Ureter (tissue), 1 donor: ENCODE data around the gene SH2D3A. TPM values are rescaled to one million over a fixed set of nuclear protein-coding genes. Genes with fewer than 3 reads are reported as not detected.
"Not testable (repeated sequence)": the region's sequence is repeated elsewhere in the genome, so short reads cannot be mapped to it uniquely, and the experiment has no call there.

Experiments
- DNase-seq: peaks from one replicate; pipeline ENCODE4 v3.0.0-alpha.2; 2020; ENCODE audit warnings: low spot score
- total RNA-seq: library from RNA; stranded (reverse); gene quantifications from one replicate; pipeline ENCODE4 v1.2.4, GENCODE V29; 2023
- donor health status: DM: yes; HTN: yes; CAD: no.

Gene SH2D3A
- total RNA-seq, 1 donor from 2014 or later, result 68.7 TPM

DNA sequence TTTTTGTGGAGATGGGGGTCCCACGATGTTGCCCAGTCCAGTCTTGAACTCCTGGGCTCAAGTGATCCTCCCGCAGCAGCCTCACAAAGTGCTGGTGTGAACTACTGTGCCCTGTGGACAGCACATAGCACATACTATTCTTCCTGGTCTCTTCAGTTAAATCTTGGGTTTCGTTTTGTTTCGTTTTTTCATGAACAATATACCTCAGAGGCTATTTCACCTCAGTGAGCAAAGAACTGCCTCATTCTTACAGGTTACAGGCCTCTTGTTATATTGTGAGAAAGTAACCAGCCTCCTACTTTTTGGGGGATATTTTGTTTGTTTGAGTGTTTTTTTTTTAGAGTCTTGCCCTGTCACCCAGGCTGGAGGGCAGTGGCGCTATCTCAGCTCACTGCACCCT is 45.5 kb downstream of the SH2D3A start:
- DNase-seq, result no peak

DNA sequence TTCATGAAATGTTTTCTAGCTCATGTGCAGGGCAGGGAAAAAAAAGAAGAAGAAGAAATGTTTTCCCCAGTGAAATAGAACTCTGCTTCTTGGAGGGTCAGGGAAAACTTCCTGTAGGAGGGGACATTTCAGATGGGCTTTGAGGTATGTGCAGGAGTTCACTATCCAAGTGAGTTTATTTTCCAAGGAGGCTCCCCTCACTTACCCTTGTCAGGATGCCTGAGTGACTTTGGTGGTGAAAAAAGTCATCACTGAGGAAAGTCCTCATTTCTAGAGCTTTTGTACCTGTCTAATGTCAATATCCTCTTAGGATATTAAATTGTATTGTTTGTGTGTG is 46.1 kb downstream of the SH2D3A start:
- DNase-seq, result no peak

DNA sequence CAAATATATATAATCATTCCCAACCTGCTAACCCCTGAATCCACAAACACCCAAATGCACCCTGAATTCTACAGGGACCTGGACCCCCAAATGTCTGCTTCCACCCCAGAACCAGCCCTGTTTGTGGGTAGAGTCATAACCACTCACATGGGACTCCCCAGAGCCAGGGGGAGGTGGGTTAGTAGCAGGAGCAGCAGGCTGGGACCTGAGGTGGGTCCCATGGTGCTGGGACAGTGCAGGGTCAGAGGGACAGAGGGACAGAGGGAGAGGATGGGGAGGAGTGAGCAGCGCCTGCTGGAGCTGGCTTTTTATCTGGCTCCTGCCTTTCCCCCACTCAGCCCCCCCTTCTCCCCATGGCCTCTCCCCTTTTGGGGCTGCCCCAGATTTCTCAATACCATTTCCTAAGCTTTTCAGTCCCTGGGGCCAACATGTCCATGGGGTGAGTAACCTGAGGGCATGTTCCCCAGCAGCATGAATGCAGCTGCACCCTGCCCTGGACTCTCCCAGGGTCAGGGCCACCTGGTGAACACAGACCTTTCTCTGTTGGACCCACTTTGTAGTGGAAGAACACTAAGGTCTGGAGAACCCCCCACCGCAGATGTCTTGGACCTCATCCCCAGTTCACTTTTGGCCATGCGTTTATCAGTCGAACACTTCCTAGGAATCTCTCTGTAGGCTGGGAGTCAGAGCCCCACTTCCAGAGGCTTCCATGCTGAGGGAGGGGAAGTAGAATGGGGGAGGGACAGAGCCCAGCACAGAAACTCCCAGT is 46.7 kb downstream of the SH2D3A start, which contains the start of gene C3:
Gene C3 (minus strand): TSS at position 282 of the 769 bp plus-strand sequence. CDS start 61 bp downstream, at position 221.
- peak; percentile 74 for DNase-seq

DNA sequence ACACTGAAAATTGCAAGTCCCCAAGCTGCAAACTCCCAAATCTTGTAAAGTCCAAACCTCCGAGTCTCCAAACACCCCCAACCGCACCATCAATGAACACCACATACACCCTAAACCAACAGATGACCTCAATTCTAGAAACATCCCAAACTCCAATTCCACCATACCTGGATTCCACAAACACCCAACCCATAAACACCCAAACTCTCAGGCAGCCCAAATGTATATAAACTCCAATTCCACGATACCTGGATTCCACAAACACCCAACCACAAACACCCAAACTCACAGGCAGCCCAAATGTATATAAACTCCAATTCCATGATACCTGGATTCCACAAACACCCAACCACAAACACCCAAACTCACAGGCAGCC is 47.3 kb downstream of the SH2D3A start:
- no peak for DNase-seq

DNA sequence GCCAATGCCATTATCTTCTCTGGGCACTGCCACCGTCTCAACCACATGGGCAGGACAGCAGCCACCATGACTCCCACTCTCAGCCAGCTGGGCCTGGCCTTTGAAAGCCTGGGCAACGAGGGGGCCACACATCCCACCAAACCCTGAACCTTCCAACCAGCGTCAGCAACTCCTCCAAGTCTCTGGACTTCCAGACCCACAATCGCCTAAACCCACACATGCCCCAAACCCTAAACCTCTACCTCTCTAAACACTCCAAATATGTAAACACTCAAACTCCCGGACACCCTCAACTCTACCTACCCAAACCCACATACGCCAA is 47.7 kb downstream of the SH2D3A start:
- DNase-seq, result no peak

DNA sequence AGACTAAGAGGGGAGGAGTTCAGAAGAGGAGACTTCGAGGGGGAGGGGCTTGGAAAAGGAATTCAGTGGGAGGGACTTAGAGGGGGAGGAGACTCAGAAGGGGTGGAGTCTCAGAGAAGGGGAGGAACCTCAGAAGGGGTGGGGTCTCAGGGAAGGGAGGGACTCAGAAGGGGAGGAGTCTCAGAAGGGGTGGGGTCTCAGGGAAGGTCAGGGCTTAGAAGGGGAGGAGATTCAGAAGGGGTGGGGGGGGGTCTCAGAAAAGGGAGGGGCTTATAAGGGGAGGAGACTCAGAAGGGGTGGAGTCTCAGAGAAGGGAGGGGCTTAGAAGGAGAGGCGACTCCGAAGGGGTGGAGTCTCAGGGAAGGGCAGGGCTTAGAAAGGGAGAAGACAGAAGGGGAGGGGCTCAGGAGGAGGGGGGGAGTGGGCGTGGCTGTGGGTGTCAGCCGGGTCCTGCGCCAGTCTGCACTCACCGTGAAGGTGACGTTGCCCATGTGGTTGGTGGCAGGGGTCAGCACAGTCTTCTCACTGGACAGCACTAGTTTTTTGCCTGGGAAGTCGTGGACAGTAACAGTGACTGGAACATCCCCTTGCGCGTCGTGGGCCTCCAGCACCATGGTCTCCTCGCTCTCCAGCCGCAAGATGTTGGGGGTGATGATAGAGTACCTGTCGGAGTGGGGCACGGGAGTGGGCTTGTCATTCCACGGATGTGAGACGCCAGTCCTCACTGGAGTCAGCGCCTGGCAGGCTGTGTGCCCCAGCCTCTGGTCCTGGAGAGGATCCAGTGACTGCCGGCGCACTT is 48.3 kb downstream of the SH2D3A start:
- no peak for DNase-seq

DNA sequence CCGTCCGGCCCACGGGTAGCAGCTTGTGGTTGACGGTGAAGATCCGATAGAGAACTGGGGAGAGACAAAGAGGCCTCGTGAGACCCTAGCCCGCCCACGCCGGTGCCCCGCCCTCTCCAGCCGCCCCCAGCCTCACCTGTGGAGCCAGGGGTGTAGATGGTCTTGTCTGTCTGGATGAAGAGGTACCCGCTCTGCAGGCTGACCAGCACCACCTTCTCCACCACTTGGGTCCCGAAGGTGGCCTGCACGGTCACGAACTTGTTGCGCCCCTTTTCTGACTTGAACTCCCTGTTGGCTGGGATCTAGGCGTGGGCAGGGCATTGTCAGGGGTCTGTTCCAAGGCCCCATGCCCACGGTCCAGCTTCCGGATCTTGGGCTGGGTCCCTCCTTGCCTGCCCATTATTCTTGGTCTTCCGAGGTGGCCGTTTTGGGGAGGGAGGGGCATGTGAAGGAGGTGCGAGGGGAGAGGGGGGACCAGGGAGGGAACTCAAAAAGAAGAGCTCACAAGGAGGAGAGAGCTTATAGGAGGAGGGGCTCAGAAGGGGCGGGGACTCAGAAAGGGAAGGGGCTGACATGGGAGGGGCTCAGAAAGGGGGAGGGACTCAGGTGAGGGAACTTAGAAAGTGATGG is 49.0 kb downstream of the SH2D3A start:
- no peak for DNase-seq

DNA sequence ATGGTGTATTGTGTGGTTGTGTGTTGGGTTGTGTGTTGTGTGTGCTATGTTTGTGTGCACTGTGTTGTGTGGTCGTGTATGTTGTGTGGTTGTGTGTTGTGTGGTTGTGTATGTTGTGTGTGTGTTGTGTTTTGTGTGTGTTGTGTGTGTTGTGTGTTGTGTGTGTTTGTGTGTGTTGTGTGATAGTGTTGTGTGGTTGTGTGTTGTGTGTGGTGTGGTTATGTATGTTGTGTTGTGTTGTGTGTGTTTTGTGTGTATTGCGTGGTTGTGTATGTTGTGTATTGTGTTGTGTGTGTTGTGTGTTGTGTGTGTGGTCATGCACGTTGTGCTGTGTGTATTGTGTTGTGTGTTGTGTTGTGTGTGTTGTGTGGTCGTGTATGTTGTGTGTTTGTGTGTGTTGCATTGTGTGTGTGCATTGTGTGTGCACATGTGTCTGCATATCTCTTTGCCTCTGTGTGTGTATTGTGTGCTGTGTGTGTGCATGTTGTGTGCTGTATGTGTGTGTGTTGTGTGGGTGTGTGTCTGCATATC is 49.7 kb downstream of the SH2D3A start:
- no peak for DNase-seq

DNA sequence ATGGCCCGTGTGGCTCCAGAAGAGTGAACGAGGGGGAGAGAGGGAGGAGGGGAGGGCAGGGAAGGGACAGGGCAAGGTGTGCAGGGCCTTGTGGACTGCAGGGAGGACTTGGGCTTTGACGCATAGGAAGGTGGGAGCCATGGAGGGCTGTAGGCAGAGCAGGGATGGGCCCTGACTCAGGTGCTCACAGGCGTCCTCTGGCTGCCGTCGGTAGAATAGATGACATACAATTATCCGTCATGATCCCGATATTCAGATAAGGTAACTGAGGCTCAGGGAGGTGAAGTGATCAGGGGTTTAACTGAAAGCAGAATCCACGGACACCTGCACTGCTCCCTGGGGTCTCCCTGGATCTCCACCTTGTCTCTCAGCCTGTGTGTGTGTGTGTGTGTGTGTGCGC is 50.2 kb downstream of the SH2D3A start:
- DNase-seq, result no peak

DNA sequence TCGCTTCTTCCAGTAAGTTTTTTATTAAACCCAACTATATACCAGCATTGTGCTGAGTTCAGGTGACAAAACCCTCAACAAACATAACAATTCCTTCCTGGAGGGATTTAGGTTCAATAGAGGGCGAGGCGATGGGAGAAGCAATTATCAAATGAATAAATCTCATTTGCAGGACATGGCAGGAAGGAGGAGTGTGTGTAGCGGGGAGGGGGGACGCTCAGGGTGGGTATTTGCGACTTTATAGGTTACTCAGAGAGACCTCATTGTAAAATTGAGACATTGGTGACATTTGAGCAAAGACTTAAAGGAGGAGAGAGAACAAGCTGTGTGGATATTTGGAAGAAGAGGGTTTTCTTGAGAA is 50.6 kb downstream of the SH2D3A start:
- no peak for DNase-seq

DNA sequence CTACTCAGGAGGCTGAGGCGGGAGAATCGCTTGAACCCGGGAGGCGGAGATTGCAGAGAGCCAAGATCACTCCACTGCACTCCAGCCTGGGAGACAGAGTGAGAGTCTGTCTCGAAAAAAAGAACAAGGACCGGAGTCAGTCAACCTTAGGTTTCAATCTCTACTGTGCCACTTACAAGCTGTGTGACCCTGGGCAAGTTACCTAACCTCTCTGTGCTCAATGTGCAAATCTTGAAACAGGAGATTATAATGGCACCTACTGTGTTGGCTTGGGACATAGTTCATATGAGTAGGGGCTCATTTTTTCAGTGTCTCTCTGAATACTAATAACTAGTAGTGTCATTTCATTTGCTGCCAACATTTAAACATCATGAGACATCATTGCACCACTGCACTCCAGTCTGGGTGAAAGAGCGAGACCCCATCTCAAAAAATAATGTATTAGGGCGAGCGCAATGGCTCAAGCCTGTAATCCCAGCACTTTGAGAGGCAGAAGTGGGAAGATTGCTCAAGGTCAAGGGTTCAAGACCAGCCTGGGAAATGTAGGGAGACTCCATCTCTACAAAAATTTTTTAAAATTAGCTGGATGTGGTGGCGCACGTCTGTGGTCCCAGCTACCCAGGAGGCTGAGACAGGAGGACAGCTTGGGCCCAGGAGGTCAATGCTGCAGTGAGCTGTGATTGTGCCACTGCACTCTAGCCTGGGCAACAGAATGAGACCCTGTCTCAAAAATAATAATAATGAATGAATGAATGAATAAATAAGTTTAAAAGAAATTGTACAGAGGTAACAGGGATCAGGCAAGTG is 52.3 kb downstream of the SH2D3A start:
- no peak for DNase-seq

DNA sequence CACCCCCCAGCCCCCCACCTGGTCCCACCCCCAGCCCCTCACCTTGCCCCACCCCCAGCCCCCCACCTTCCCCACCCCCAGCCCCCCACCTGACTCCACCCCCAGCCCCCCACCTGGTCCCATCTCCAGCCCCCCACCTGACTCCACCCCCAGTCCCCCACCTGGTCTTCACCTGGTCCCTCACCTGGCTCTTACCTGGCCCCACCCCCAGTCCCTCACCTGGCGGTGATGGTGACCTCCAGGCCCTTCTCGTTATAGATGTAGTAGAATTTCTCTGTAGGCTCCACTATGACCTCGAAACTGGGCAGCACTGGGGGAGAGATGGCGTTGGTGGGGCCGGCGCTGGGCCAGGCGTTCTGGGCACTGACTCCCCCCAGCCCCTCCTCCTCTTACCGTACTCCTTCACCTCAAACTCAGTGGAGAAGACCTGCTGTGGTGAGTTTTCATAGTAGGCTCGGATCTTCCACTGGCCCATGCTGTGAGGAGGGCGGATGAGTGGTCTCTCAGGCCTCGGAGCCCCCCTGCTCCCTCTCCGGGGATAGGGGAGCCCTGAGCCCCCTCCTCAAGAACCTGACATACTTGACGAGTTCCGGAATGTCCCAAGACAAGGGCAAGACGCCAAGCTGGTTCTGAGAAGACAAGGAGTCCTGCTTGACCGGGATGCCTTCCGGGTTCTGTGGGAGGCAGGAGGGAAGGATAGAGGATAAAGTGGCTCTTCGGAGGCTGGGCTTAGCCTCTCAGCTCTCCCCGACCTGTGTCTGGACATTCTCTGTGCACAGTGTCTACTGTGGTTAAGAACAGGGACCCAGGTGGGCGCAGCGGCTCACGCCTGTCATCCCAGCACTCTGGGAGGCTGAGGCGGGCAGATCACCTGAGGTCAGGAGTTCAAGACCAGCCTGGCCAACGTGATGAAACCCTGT is 53.2 kb downstream of the SH2D3A start:
- no peak for DNase-seq

DNA sequence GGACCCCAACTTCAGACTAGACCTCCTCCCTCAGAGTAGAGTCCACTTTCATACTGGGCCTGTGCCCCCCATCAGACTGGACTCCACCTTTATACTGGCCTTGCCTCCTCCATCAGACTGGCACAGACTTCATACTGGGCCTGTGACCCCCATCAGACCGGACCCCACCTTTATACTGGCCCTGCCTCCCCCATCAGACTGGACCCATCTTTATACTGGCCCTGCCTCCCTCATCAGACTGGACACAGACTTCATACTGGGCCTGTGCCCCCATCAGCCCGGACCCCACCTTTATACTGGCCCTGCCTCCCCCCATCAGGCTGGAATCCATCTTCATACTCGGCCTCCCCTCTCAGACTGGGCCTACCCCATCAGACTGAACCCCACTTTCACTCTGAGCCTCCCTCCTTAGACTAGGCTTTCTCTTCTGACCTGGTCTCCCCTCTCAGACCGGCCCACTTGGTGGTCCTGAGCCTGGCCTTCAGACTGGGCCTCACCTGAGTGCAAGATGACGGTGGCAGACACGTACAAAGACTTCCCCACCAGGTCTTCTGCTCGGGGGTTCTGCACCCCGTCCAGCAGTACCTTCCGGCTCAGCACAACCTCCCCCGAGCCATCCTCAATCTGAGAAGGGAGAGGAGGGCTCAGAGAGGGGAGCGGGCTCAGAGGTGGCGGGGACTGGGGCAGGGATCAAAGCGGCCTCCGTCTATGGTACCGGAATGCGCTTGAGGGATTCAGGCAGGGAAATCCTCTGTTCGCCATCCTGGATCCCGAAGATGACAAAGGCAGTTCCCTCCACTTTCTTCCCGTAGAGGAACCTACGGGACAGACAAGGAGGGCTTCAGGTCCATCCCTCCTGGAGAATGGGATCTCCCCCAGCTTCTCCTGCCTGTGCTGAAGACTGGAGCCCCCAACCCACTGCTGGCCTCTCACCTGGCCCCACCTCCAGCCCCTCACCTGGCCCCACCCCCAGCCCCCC is 54.3 kb downstream of the SH2D3A start:
- no peak for DNase-seq

DNA sequence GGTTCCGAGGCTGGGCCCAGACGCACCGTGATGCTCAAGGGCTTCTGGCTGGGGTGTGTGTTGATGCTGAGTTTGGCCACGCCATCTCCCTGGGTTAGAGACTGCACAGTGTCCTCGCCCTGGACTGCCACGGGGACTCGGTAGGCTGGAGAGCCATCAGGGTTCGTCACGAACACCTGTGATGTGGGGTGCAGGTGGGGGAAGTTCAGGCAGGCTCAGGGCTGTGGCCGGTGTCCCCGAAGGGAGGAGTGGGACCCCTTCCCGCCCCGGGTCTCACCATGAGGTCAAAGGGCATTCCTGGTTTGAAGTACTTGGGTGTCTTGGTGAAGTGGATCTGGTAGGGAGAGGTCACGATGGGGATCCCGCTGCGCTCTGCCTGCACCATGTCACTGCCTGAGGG is 55.0 kb downstream of the SH2D3A start:
- no peak for DNase-seq

DNA sequence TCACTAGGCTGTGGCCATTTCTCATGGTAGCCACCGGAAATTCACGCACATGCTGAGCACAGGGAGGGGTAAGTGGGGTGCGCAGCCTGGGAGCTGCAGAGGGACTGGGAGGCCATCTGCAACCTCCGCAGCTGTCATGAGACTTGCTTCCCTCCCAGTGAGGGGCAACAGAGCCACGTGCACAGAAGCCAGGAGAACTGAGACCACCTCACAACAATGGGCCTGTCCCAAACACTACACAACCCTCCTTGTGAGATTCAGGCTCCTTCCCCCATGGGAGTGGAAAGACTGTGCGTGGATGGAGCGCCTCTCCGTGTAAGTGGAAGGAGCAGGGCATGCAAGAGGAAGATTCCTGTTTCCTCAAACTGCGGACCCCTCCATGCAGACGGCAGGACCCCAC is 55.6 kb downstream of the SH2D3A start:
- DNase-seq, result no peak

DNA sequence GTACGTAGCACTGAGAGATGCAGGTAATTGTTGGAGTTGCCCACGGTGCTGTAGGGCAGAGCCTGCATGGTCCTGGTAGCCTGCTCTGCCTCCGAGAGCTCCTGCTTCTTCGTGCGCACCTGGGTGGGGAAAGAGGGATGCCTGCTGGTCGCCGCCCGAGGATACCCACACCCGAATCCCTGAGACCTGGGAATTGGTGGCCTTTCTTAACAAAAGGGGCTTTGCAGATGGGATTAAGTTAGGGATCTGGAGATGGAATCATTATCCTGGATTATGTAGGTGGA is 56.2 kb downstream of the SH2D3A start:
- no peak for DNase-seq

DNA sequence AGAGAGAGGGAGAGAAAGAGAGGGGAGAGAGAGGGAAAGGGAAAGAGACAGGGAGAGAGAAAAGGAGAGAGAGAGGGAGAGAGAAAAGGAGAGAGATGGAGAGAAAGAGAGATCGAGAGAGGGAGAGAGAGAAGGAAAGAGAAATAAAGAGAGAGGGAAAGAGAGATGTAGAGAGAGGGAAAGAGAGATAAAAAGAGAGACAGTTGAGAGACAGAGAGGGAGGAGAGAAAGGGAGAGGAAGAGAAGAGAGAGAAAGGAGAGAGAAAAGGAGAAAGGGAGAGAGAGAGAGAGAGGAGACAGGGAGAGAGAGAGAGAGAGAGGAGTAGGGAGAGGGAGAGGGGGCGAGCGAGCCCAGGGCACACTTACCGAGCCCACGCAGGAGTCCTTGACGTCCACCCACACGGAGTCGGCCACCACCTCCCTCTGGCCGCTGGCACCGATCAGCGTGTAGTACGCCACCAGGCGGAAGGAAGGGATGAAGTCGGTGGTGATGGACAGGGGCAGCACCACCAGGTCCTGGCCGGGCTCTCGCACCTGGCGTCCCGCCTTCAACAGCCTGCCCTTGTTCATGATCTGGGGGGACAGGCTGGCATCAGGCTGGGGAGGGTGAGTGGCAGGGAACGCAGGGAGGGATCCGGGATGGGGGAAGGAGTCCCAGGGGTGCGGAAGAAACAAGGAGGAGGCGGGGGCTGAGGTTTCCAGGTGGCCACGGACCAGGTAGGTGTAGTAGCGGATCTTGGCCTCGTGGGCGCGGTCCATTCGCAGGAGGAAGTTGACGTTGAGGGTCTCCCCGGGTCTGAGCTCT is 56.8 kb downstream of the SH2D3A start:
- DNase-seq, result no peak

DNA sequence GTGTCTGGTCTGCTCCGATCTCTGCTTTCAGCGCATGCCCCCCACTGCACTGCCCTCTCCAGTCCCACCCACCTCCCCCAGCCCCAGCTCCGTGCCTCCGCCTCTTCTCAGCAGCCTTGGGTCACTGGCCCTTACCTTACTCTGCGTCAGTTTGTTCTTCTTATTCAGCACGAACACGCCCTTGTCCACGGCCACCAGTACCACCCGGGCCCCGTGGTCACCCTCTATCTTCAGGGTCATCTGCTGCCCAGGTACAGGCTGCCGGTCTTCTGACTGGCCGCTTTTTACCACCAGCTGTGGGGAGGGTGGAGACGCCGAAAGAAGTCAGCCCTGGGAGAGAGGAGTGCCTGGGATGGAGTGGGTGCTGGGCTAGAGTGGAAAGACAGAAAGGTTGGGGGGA is 57.7 kb downstream of the SH2D3A start:
- no peak for DNase-seq

DNA sequence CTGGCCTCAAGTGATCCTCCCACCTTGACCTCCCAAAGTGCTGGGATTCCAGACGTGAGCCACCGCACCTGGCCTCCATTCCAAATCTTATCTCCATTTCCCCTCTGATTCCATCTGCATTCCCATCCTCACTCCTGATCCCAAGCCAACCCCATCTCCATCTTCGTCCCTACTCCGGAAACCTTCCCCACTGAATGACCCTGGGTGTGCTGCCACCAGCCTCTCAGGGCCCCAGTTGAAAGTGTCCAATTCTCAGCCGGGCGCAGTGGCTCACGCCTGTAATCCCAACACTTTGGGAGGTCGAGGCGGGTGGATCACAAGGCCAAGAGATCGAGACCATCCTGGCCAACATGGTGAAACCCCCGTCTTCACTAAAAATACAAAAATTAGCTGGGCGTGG is 58.3 kb downstream of the SH2D3A start:
- DNase-seq, result not testable (repeated sequence)
